IMR-90 (cell line): Measurements from ENCODE around the gene PXMP2.

ENCODE experiments used
- BHLHE40 ChIP-seq: fragments of 150-350 bp; IDR thresholded peaks from 2 replicates; pipeline ENCODE4 v1.6.1; 2016; ENCODE audit warnings: mild to moderate bottlenecking, low read depth, low read length
- CHD1 ChIP-seq: IDR thresholded peaks from 2 replicates; pipeline ENCODE4 v1.6.1; 2012; ENCODE audit warnings: low read depth, low read length, improper control_type of control experiment
- CTCF ChIP-seq: conservative IDR thresholded peaks from 2 replicates; pipeline ENCODE4 v1.5.1; 2012; ENCODE audit warnings: mild to moderate bottlenecking, low read depth, low read length, improper control_type of control experiment
- ELK1 ChIP-seq: fragments of 150-350 bp; IDR thresholded peaks from 2 replicates; pipeline ENCODE4 v1.6.1; 2016; ENCODE audit warnings: low read depth, mild to moderate bottlenecking, low read length, moderate library complexity, borderline replicate concordance
- FOS ChIP-seq: fragments of 150-350 bp; IDR thresholded peaks from 2 replicates; pipeline ENCODE4 v1.6.1; 2016; ENCODE audit warnings: low read depth, low read length
- MAFK ChIP-seq: IDR thresholded peaks from 2 replicates; pipeline ENCODE4 v1.6.1; 2012; ENCODE audit warnings: low read depth, low read length, improper control_type of control experiment
- MAZ ChIP-seq: IDR thresholded peaks from 2 replicates; pipeline ENCODE4 v1.6.1; 2012; ENCODE audit warnings: low read depth, mild to moderate bottlenecking, low read length, improper control_type of control experiment, moderate library complexity, borderline replicate concordance
- MXI1 ChIP-seq: IDR thresholded peaks from 2 replicates; pipeline ENCODE4 v1.6.1; 2012; ENCODE audit warnings: low read depth, mild to moderate bottlenecking, low read length, moderate library complexity, borderline replicate concordance
- NFE2L2 ChIP-seq: fragments of 150-350 bp; IDR thresholded peaks from 2 replicates; pipeline ENCODE4 v1.6.1; 2016; ENCODE audit warnings: low read depth, mild to moderate bottlenecking, low read length
- POLR2A ChIP-seq: IDR thresholded peaks from 2 replicates; pipeline ENCODE4 v1.6.1; 2012; ENCODE audit warnings: mild to moderate bottlenecking, low read depth, low read length
- RAD21 ChIP-seq: IDR thresholded peaks from 2 replicates; pipeline ENCODE4 v1.6.1; 2012; ENCODE audit warnings: low read length, improper control_type of control experiment
- RCOR1 ChIP-seq: IDR thresholded peaks from 2 replicates; pipeline ENCODE4 v1.6.1; 2012; ENCODE audit warnings: mild to moderate bottlenecking, low read length, improper control_type of control experiment; ENCODE audit not compliant: insufficient replicate concordance
- RFX5 ChIP-seq: IDR thresholded peaks from 2 replicates; pipeline ENCODE4 v1.8.0; 2012; ENCODE audit warnings: low read depth, mild to moderate bottlenecking, low read length, moderate library complexity
- SMC3 ChIP-seq: fragments of 150-350 bp; IDR thresholded peaks from 2 replicates; pipeline ENCODE4 v1.6.1; 2016; ENCODE audit warnings: low read depth, mild to moderate bottlenecking, antibody characterized with exemption, low read length, moderate library complexity

GRCh38 chr12:132740652-132741051 lies 53.3 kb downstream of the PXMP2 start:
- TF ChIP-seq POLR2A = no peak
- no peak for TF ChIP-seq CTCF
- no peak for TF ChIP-seq CHD1
- no peak for TF ChIP-seq NFE2L2
- no peak for TF ChIP-seq RCOR1
- TF ChIP-seq RAD21 = no peak
- no peak for TF ChIP-seq MAFK
- no peak for TF ChIP-seq SMC3
- TF ChIP-seq FOS = no peak
- no peak for TF ChIP-seq ELK1
- TF ChIP-seq BHLHE40 = no peak
- no peak for TF ChIP-seq RFX5
- no peak for TF ChIP-seq MXI1
- TF ChIP-seq MAZ = no peak
